CD4-positive, alpha-beta T cell treated with Interleukin-21 for 1 hour (primary cell): ENCODE results near the gene STRN4.
"Not testable (repeated sequence)": the region's sequence is repeated elsewhere in the genome, so short reads cannot be mapped to it uniquely, and the experiment has no call there.

Experiments used
- DNase-seq: peaks from one replicate; pipeline ENCODE4 v3.0.0-alpha.2; 2020

The STRN4 gene

GRCh38 chr19:46746281-46747057 is at the start of gene STRN4:
TSS of gene STRN4 (minus strand) at chr19:46746450. CDS start at chr19:46746430, 20 bp downstream.
- peak; percentile 70 for DNase-seq

GRCh38 chr19:46791944-46792343 is 45.7 kb upstream of the STRN4 start:
- peak; percentile 77 for DNase-seq

GRCh38 chr19:46789371-46789770 is 43.1 kb upstream of the STRN4 start:
- DNase-seq = no peak

- no peak for DNase-seq
Measured at GRCh38 chr19:46788968-46789338, 42.7 kb upstream of the STRN4 start.

- DNase-seq = peak; percentile 99
Measured at GRCh38 chr19:46788262-46788967, 42.2 kb upstream of the STRN4 start, which contains the start of gene SLC1A5. TSS of gene SLC1A5 (minus strand) at chr19:46788594. CDS start at chr19:46787965, 629 bp downstream.

GRCh38 chr19:46787331-46788261 is 41.3 kb upstream of the STRN4 start:
- peak; percentile 33 for DNase-seq

GRCh38 chr19:46787040-46787330 is 40.7 kb upstream of the STRN4 start:
- DNase-seq = no peak

GRCh38 chr19:46786236-46787039 is 40.2 kb upstream of the STRN4 start:
- peak; percentile 87 for DNase-seq

GRCh38 chr19:46785980-46786235 is 39.7 kb upstream of the STRN4 start:
- DNase-seq = no peak

- DNase-seq = no peak
Measured at GRCh38 chr19:46785054-46785979, 39.1 kb upstream of the STRN4 start.

GRCh38 chr19:46784262-46785053 is 38.2 kb upstream of the STRN4 start:
- peak; percentile 57 for DNase-seq

GRCh38 chr19:46783670-46784069 is 37.4 kb upstream of the STRN4 start:
- no peak for DNase-seq

- no peak for DNase-seq
Measured at GRCh38 chr19:46782355-46783019, 36.2 kb upstream of the STRN4 start.

- DNase-seq = not testable (repeated sequence)
Measured at GRCh38 chr19:46777956-46778645, 31.9 kb upstream of the STRN4 start.

- DNase-seq = no peak
Measured at GRCh38 chr19:46776927-46777911, 31.0 kb upstream of the STRN4 start.

- DNase-seq = no peak
Measured at GRCh38 chr19:46775642-46776258, 29.5 kb upstream of the STRN4 start.

GRCh38 chr19:46773018-46773399 is 26.8 kb upstream of the STRN4 start:
- no peak for DNase-seq
